Measurements from ENCODE around the gene NIPAL1. TPM values are rescaled to one million over a fixed set of nuclear protein-coding genes. Genes with fewer than 3 reads are reported as not detected.

NIPAL1 gene
- total RNA-seq, 4 donors from 2014 or later, result 5.0 to 26.3 (median 13.8) TPM

GRCh38 chr4:48025005-48025404 lies 8.4 kb downstream of the NIPAL1 start:
- Histone ChIP-seq H3K27ac (no peak overlapping the region), H3K4me1 (peaks cover 0 to 12% (median 0%) of the 10 kb centered on the region in 4 donors), H3K4me3 (no peak overlapping the region), H3K27me3 (no peaks in the 10 kb centered on the region), H3K36me3 (no peaks in the 10 kb centered on the region), H3K9me3 (no peaks in the 10 kb centered on the region)
- TF ChIP-seq POLR2A (IDR thresholded peaks at IDR 0.05), result no peak
- TF ChIP-seq CTCF (IDR thresholded peaks at IDR 0.05), result no peak
- DNase-seq, result no peak

GRCh38 chr4:48027653-48028052 lies 11.1 kb downstream of the NIPAL1 start:
- no peak for DNase-seq
- H3K36me3 ChIP-seq, result no peaks in the 10 kb centered on the region
- no peak overlapping the region for H3K27ac ChIP-seq
- H3K4me1 ChIP-seq, result peaks cover 0 to 11% (median 0%) of the 10 kb centered on the region in 4 donors
- TF ChIP-seq POLR2A (IDR thresholded peaks at IDR 0.05) (no peak), CTCF (IDR thresholded peaks at IDR 0.05) (no peak)
- H3K4me3 ChIP-seq, result no peak overlapping the region
- no peaks in the 10 kb centered on the region for H3K27me3 ChIP-seq
- H3K9me3 ChIP-seq, result no peaks in the 10 kb centered on the region

GRCh38 chr4:48028696-48029095 lies 12.1 kb downstream of the NIPAL1 start:
- peaks cover 0 to 15% (median 0%) of the 10 kb centered on the region in 4 donors for H3K4me1 ChIP-seq

GRCh38 chr4:48030470-48030869 lies 13.9 kb downstream of the NIPAL1 start:
- no peak for DNase-seq
- H3K27ac ChIP-seq, result no peak overlapping the region
- no peak overlapping the region for H3K4me3 ChIP-seq
- peaks cover 0 to 15% (median 0%) of the 10 kb centered on the region in 4 donors for H3K4me1 ChIP-seq
- no peak for TF ChIP-seq CTCF (IDR thresholded peaks at IDR 0.05)
- TF ChIP-seq POLR2A (IDR thresholded peaks at IDR 0.05), result no peak
- H3K36me3 ChIP-seq, result no peaks in the 10 kb centered on the region
- H3K9me3 ChIP-seq, result no peaks in the 10 kb centered on the region
- H3K27me3 ChIP-seq, result no peaks in the 10 kb centered on the region

More at GRCh38 chr4:48028696-48029095, 12.1 kb downstream of the NIPAL1 start:
- H3K4me3 ChIP-seq, result no peak overlapping the region
- no peak for DNase-seq
- H3K27me3 ChIP-seq, result no peaks in the 10 kb centered on the region
- TF ChIP-seq POLR2A (IDR thresholded peaks at IDR 0.05), result no peak
- H3K36me3 ChIP-seq, result no peaks in the 10 kb centered on the region
- no peak overlapping the region for H3K27ac ChIP-seq
- no peaks in the 10 kb centered on the region for H3K9me3 ChIP-seq

- Histone ChIP-seq H3K4me3 (no peak overlapping the region), H3K4me1 (peaks cover 0 to 15% (median 0%) of the 10 kb centered on the region in 4 donors), H3K36me3 (no peaks in the 10 kb centered on the region), H3K27me3 (no peaks in the 10 kb centered on the region), H3K27ac (peak overlapping the region in 1 of 4 donors; percentile 15), H3K9me3 (no peaks in the 10 kb centered on the region)
- TF ChIP-seq POLR2A (IDR thresholded peaks at IDR 0.05) (no peak), CTCF (IDR thresholded peaks at IDR 0.05) (no peak)
- DNase-seq, result no peak
Measured at GRCh38 chr4:48031802-48032525, 15.4 kb downstream of the NIPAL1 start.

GRCh38 chr4:48032721-48033120 lies 16.1 kb downstream of the NIPAL1 start:
- TF ChIP-seq POLR2A (IDR thresholded peaks at IDR 0.05) (no peak), CTCF (IDR thresholded peaks at IDR 0.05) (no peak)
- Histone ChIP-seq H3K27ac (no peak overlapping the region), H3K36me3 (no peaks in the 10 kb centered on the region), H3K27me3 (no peaks in the 10 kb centered on the region), H3K4me3 (no peak overlapping the region), H3K9me3 (no peaks in the 10 kb centered on the region), H3K4me1 (peaks cover 0 to 15% (median 0%) of the 10 kb centered on the region in 4 donors)
- DNase-seq, result no peak
